HepG2 (cell line): ENCODE measurements around the gene GPC6. TPM values are rescaled to one million over a fixed set of nuclear protein-coding genes. Genes with fewer than 3 reads are reported as not detected.

Source experiments
- ATAC-seq: fragments of 200-7000 bp; cut with Tn5 transposase; 3 replicates; pipeline ENCODE4 v1.9.1; 2020; ENCODE audit warnings: mild to moderate bottlenecking, moderate library complexity
- BruUV-seq: library from RNA; stranded (reverse); fragments of 400-500 nt; replicated peaks from 2 replicates; lab custom pipeline; 2021; lab: Mats Ljungman, UMichigan
- CTCF ChIA-PET: fragments of 300-600 bp; formaldehyde crosslinking; extraction: SDS; loops from one replicate; lab custom pipeline; 2021; ENCODE audit warnings: low total read pairs, inconsistent platforms, low intra/inter-chr PET ratio; lab: Yijun Ruan, JAX
- POLR2A ChIA-PET: fragments of 350-600 bp; sonication (Branson Sonifier 250); formaldehyde crosslinking; loops from one replicate; lab custom pipeline; 2020; ENCODE audit warnings: antibody characterized with exemption, inconsistent platforms; lab: Yijun Ruan, JAX
- DNase-seq: peaks from one replicate; pipeline ENCODE4 v3.0.0-alpha.2; 2015; ENCODE audit warnings: low spot score
- FAIRE-seq: peaks from 3 replicates; lab custom pipeline; 2011; peaks lifted over from hg19 to GRCh38; lab: Jason Lieb, UNC
- H2AFZ ChIP-seq: one replicate; pipeline ENCODE4 v1.6.1; 2011; ENCODE audit warnings: low read length, inconsistent platforms
- H3K27ac ChIP-seq: fragments of 300-600 bp; 3 replicates; pipeline ENCODE4 v1.8.0; 2011; ENCODE audit warnings: mixed run types, mild to moderate bottlenecking, mixed read lengths, low read length, inconsistent platforms; ENCODE audit not compliant: insufficient read depth; ENCODE audit errors: extremely low read length
- H3K27me3 ChIP-seq, 2 experiments: fragments of 200-600 bp in 1 of 2; 2 replicates in 1 of 2; 3 replicates in 1 of 2; pipeline versions ENCODE4 v1.6.0 to v1.8.0; 2011; ENCODE audit warnings: low read length in 2 of 2, mild to moderate bottlenecking in 2 of 2, moderate library complexity in 2 of 2, inconsistent platforms in 1 of 2; ENCODE audit not compliant: insufficient read depth in 2 of 2, control insufficient read depth in 1 of 2
- H3K36me3 ChIP-seq, 2 experiments: fragments of 200-600 bp in 1 of 2; replicated peaks in 1 of 2; 2 replicates in 1 of 2; 3 replicates in 1 of 2; pipeline versions ENCODE4 v1.5.1 to v1.8.0; 2011; ENCODE audit warnings: low read length in 2 of 2, inconsistent platforms in 1 of 2; ENCODE audit not compliant: insufficient read depth in 2 of 2, control insufficient read depth in 1 of 2
- H3K4me1 ChIP-seq: 2 replicates; pipeline ENCODE4 v1.5.1; 2012; ENCODE audit warnings: low read length, inconsistent platforms; ENCODE audit not compliant: insufficient read depth
- H3K4me2 ChIP-seq: 2 replicates; pipeline ENCODE4 v1.6.0; 2011; ENCODE audit warnings: low read depth, low read length, inconsistent platforms
- H3K4me3 ChIP-seq, 3 experiments: fragments of 200-600 bp in 1 of 3; sonication (generic), shearing (Covaris generic) in 1 of 3; replicated peaks in 1 of 3; 2 replicates each; pipeline ENCODE4 v1.5.1; 2011 to 2016; ENCODE audit warnings: low read length in 3 of 3, inconsistent platforms in 2 of 3, low read depth in 2 of 3, mild to moderate bottlenecking in 2 of 3, control low read depth in 1 of 3, mixed read lengths in 1 of 3; ENCODE audit not compliant: insufficient read depth in 1 of 3
- H3K79me2 ChIP-seq: one replicate; pipeline ENCODE4 v1.6.1; 2011; ENCODE audit warnings: low read length, inconsistent platforms; ENCODE audit not compliant: insufficient read depth
- H3K9ac ChIP-seq: 2 replicates; pipeline ENCODE4 v1.6.0; 2011; ENCODE audit warnings: mild to moderate bottlenecking, low read depth, low read length, inconsistent platforms; ENCODE audit not compliant: insufficient read depth
- H3K9me3 ChIP-seq: 2 replicates; pipeline ENCODE4 v1.5.1; 2012; ENCODE audit warnings: mild to moderate bottlenecking, low read length
- H4K20me1 ChIP-seq: 2 replicates; pipeline ENCODE4 v1.6.0; 2011; ENCODE audit warnings: inconsistent platforms, mild to moderate bottlenecking, low read length, moderate library complexity; ENCODE audit not compliant: insufficient read depth
- MBD4 ChIP-seq: IDR thresholded peaks from 2 replicates; pipeline ENCODE4 v1.6.1; 2012; ENCODE audit warnings: low read length, inconsistent platforms, borderline replicate concordance
- NR2F6 ChIP-seq, 2 experiments: IDR thresholded peaks; 2 replicates each; pipeline ENCODE4 v1.6.1; 2016; ENCODE audit warnings: antibody characterized with exemption in 1 of 2, mild to moderate bottlenecking in 1 of 2
- PHF20 ChIP-seq: sonication (generic); formaldehyde crosslinking; IDR thresholded peaks from 2 replicates; pipeline ENCODE4 v1.5.0; 2020; ENCODE audit warnings: mild to moderate bottlenecking, missing genetic modification reagents
- RARA ChIP-seq: IDR thresholded peaks from 2 replicates; pipeline ENCODE4 v1.6.1; 2016; ENCODE audit warnings: missing genetic modification reagents, missing compliant biosample characterization
- RFX5 ChIP-seq: IDR thresholded peaks from 2 replicates; pipeline ENCODE4 v1.6.1; 2011; ENCODE audit warnings: low read depth, low read length, improper control_type of control experiment
- STAG1 ChIP-seq: sonication (generic); formaldehyde crosslinking; IDR thresholded peaks from 2 replicates; pipeline ENCODE4 v1.4.0; 2020; ENCODE audit warnings: missing genetic modification reagents
- ZNF468 ChIP-seq: sonication (generic); formaldehyde crosslinking; IDR thresholded peaks from 2 replicates; pipeline ENCODE4 v1.8.0; 2022; ENCODE audit warnings: mild to moderate bottlenecking, moderate library complexity, missing genetic modification reagents
- ZNF644 ChIP-seq: IDR thresholded peaks from 2 replicates; pipeline ENCODE4 v1.6.1; 2016; ENCODE audit warnings: low read depth
- ZSCAN9 ChIP-seq: IDR thresholded peaks from 2 replicates; pipeline ENCODE4 v1.6.1; 2016; ENCODE audit warnings: borderline replicate concordance
- WGBS: methylation state at CpG from one replicate; pipeline ENCODE4 v1.1.6; 2017; ENCODE audit warnings: low lambda C conversion rate; 5-methylcytosine and 5-hydroxymethylcytosine counted together
- in situ Hi-C: cut with HindIII; loops from 2 replicates; pipeline ENCODE4 v1.10.0; 2017; ENCODE audit warnings: low pct_unique_long_range_greater_than_20kb; ENCODE audit not compliant: extremely low pct_ligation_motif_present
- intact Hi-C: fragments of 100-400 bp; cut with micrococcal nuclease; formaldehyde crosslinking; loops from one replicate; pipeline ENCODE4 v1.10.0; 2022; ENCODE audit not compliant: unreplicated experiment
- polyA plus RNA-seq, 8 experiments: library from polyadenylated mRNA; depleted of rRNA in 3 of 8; stranded (reverse) in 7 of 8; unstranded in 1 of 8; fragments of >200 nt; fragmentation: Illumina TruSeq in 4 of 8; extraction: Trizol in 4 of 8; gene quantifications; 2 replicates each; pipeline versions ENCODE4 v1.2.1 to v1.2.3, GENCODE V29; 2011 to 2016; ENCODE audit warnings: low read depth in 4 of 8, missing spikeins in 1 of 8, mixed read lengths in 1 of 8; ENCODE audit not compliant: insufficient read depth in 1 of 8
- total RNA-seq, 5 experiments: library from RNA; depleted of rRNA; stranded (reverse); fragments of >200 nt; fragmentation: Illumina TruSeq; extraction: Trizol; gene quantifications; 2 replicates each; pipeline ENCODE4 v1.2.3, GENCODE V29; 2016; ENCODE audit warnings: low read depth in 1 of 5
- TF ChIP-seq, protein P1 (sequence below): sonication (generic); formaldehyde crosslinking; IDR thresholded peaks from 2 replicates; pipeline ENCODE4 v1.8.1; 2023; ENCODE audit warnings: mild to moderate bottlenecking, missing genetic modification reagents
- TF ChIP-seq, protein P2 (sequence below): sonication (generic); formaldehyde crosslinking; IDR thresholded peaks from 2 replicates; pipeline ENCODE4 v1.8.0; 2022; ENCODE audit warnings: low read depth, missing genetic modification reagents
- TF ChIP-seq, protein P3 (sequence below): IDR thresholded peaks from 2 replicates; pipeline ENCODE4 v1.6.1; 2018; ENCODE audit warnings: missing genetic modification reagents

Gene GPC6
- total and polyA plus RNA-seq, 2 of the 13 experiments (the other 11 are each of a cell fraction or from before 2014, with no cell fraction given): 24.5 to 33.9 TPM

DNA sequence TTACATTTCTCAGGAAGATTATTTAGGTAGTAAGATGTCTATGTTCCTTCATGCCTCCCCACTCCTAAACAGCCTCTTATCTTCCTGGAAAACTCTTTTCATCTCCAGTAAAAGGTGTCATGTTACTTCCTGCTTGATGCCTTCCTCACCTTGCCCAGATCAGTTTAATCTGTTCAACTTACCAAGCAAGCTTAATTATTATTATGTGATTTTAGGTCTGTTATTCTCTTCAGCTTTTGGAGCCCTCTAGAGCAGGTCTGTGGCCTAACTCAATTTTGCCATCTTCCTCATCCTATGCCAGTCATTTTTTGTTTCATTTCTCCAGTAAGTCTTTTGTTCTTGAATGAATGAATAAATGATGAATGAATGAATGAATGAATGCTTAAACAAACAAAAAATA, 724.5 kb downstream of the GPC6 start:
- no peaks in the 10 kb centered on the region; a peak in 1 of 5 replicates for H3K27me3 ChIP-seq
- no peak overlapping the region for H3K27ac ChIP-seq
- no peak for FAIRE-seq
- H3K79me2 ChIP-seq: no peaks in the 10 kb centered on the region
- H3K4me1 ChIP-seq: peaks cover 5% of the 10 kb centered on the region
- no peak overlapping the region for H2AFZ ChIP-seq
- no peaks in the 10 kb centered on the region for H4K20me1 ChIP-seq
- no peak overlapping the region for H3K4me3 ChIP-seq
- in situ Hi-C loops (no loop called here), intact Hi-C loops (no loop called here)
- no peaks in the 10 kb centered on the region for H3K36me3 ChIP-seq
- TF ChIP-seq, protein P1, sequence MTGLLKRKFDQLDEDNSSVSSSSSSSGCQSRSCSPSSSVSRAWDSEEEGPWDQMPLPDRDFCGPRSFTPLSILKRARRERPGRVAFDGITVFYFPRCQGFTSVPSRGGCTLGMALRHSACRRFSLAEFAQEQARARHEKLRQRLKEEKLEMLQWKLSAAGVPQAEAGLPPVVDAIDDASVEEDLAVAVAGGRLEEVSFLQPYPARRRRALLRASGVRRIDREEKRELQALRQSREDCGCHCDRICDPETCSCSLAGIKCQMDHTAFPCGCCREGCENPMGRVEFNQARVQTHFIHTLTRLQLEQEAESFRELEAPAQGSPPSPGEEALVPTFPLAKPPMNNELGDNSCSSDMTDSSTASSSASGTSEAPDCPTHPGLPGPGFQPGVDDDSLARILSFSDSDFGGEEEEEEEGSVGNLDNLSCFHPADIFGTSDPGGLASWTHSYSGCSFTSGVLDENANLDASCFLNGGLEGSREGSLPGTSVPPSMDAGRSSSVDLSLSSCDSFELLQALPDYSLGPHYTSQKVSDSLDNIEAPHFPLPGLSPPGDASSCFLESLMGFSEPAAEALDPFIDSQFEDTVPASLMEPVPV (CRISPR knock-in tag): no peak
- TF ChIP-seq ZSCAN9 (CRISPR knock-in tag) (no peak), STAG1 (CRISPR knock-in tag) (peak; percentile 42; the same call in 1 of the 2 replicates)
- no peak overlapping the region for H3K9ac ChIP-seq
- no peak overlapping the region for H3K4me2 ChIP-seq
- ChIA-PET CTCF (no interaction called here), POLR2A (no interaction called here)
- no peaks in the 10 kb centered on the region for H3K9me3 ChIP-seq
- DNase-seq: no peak
- ATAC-seq: no peak
- BruUV-seq: no TSS peak

DNA sequence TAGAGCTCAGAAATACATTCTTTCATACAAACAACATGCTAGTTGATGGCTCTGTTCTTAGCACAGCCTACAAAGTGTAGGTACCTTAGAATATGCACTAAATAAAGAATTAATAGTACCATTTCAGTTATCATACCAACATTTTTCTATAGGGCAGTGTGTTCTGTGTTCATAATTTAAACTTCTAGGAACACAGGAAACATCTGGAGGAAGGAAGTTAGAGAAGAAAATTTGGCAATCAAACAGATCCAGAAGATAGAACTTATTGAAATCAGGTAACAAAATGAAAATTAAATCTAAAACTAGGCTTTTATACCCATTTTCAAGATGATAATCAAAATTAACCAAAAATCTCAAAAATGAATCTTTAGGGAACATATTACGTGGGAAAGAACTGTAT, 725.3 kb downstream of the GPC6 start:
- H3K27me3 ChIP-seq: no peaks in the 10 kb centered on the region; a peak in 1 of 5 replicates
- WGBS: 96% methylated on average over 1 of the region's 1 CpG
- FAIRE-seq (no peak), ATAC-seq (no peak), DNase-seq (no peak)
- intact Hi-C loops (no loop called here), in situ Hi-C loops (no loop called here)
- no peak overlapping the region for H2AFZ ChIP-seq
- TF ChIP-seq RFX5 (no peak), ZNF644 (no peak), PHF20 (CRISPR knock-in tag) (no peak), MBD4 (no peak), ZNF468 (CRISPR knock-in tag) (no peak), NR2F6 (IDR thresholded peaks at IDR 0.05) (no peak), NR2F6 (CRISPR knock-in tag; IDR thresholded peaks at IDR 0.05) (no peak), RARA (CRISPR knock-in tag) (no peak)
- TF ChIP-seq, protein P2, sequence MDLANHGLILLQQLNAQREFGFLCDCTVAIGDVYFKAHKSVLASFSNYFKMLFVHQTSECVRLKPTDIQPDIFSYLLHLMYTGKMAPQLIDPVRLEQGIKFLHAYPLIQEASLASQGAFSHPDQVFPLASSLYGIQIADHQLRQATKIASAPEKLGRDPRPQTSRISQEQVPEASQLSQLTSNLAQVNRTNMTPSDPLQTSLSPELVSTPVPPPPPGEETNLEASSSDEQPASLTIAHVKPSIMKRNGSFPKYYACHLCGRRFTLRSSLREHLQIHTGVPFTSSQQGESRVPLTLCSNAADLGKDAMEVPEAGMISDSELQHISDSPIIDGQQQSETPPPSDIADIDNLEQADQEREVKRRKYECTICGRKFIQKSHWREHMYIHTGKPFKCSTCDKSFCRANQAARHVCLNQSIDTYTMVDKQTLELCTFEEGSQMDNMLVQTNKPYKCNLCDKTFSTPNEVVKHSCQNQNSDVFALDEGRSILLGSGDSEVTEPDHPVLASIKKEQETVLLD (CRISPR knock-in tag): no peak
- TF ChIP-seq, protein P3, sequence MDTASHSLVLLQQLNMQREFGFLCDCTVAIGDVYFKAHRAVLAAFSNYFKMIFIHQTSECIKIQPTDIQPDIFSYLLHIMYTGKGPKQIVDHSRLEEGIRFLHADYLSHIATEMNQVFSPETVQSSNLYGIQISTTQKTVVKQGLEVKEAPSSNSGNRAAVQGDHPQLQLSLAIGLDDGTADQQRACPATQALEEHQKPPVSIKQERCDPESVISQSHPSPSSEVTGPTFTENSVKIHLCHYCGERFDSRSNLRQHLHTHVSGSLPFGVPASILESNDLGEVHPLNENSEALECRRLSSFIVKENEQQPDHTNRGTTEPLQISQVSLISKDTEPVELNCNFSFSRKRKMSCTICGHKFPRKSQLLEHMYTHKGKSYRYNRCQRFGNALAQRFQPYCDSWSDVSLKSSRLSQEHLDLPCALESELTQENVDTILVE: no peak
- no peaks in the 10 kb centered on the region for H3K36me3 ChIP-seq
- no TSS peak for BruUV-seq
- ChIA-PET CTCF (no interaction called here), POLR2A (no interaction called here)
- peaks cover 11% of the 10 kb centered on the region for H3K4me1 ChIP-seq
- no peak overlapping the region for H3K27ac ChIP-seq
- H3K9me3 ChIP-seq: no peaks in the 10 kb centered on the region
- H4K20me1 ChIP-seq: no peaks in the 10 kb centered on the region
- H3K79me2 ChIP-seq: no peaks in the 10 kb centered on the region
- no peak overlapping the region for H3K9ac ChIP-seq
- H3K4me3 ChIP-seq: no peak overlapping the region
- H3K4me2 ChIP-seq: no peak overlapping the region
